ENCODE measurements around the gene ERBB4. TPM values are rescaled to one million over a fixed set of nuclear protein-coding genes. Genes with fewer than 3 reads are reported as not detected.

ERBB4 gene
- polyA plus RNA-seq, 1 of the 3 experiments (the other 2 are of a cell fraction): 0.05 TPM

GRCh38 chr2:211512806-211513205 is 1025.8 kb downstream of the ERBB4 start:
- Histone ChIP-seq H3K27ac (ENCODE audit: low read depth in 2 of 2, low read length in 1 of 2) (no peak overlapping the region), H3K4me1 (ENCODE audit: control insufficient read depth in 1 of 2, insufficient read depth in 2 of 2, low read depth in 1 of 2, low read length in 1 of 2) (no peaks in the 10 kb centered on the region), H3K9me2 (no peaks in the 10 kb centered on the region), H3K79me2 (ENCODE audit: insufficient read depth) (no peaks in the 10 kb centered on the region), H3K9me3 (no peaks in the 10 kb centered on the region), H2AFZ (ENCODE audit: low read depth) (no peak overlapping the region), H3K36me3 (replicated peaks in 1 of 2; ENCODE audit: control insufficient read depth in 1 of 2, insufficient read depth in 2 of 2, low read length in 1 of 2) (no peaks in the 10 kb centered on the region), H4K20me1 (ENCODE audit: insufficient read depth) (no peaks in the 10 kb centered on the region), H3K27me3 (ENCODE audit: insufficient read depth) (no peaks in the 10 kb centered on the region), H3K4me2 (no peak overlapping the region), H3K4me3 (ENCODE audit: low read depth in 2 of 2, low read length in 1 of 2) (no peak overlapping the region), H3K9ac (no peak overlapping the region), H3F3A (replicated peaks; ENCODE audit: insufficient read depth) (no peaks in the 10 kb centered on the region)
- WGBS (ENCODE audit: low lambda C conversion rate): 63% methylated on average over 3 of the region's 3 CpGs
- ChIA-PET POLR2A (no interaction called here), CTCF (interaction anchor here (1.0 kb wide), 1 partner anchor 23 kb away, joined by 3 read pairs; no protein-coding TSS in a partner anchor)
- no peak for TF ChIP-seq RFX5 (IDR thresholded peaks at IDR 0.05; ENCODE audit: low read length)
- DNase-seq: no peak

GRCh38 chr2:211503856-211504255 is 1034.7 kb downstream of the ERBB4 start:
- CTCF ChIA-PET: no interaction called here
- no peak overlapping the region for H3K4me2 ChIP-seq

GRCh38 chr2:211503198-211503597 is 1035.4 kb downstream of the ERBB4 start:
- Histone ChIP-seq H3K9ac (no peak overlapping the region), H3K9me3 (no peaks in the 10 kb centered on the region), H3F3A (replicated peaks; ENCODE audit: insufficient read depth) (no peaks in the 10 kb centered on the region), H3K9me2 (no peaks in the 10 kb centered on the region), H3K79me2 (ENCODE audit: insufficient read depth) (no peaks in the 10 kb centered on the region), H4K20me1 (ENCODE audit: insufficient read depth) (no peaks in the 10 kb centered on the region), H3K27me3 (ENCODE audit: insufficient read depth) (no peaks in the 10 kb centered on the region), H3K4me1 (ENCODE audit: control insufficient read depth in 1 of 2, insufficient read depth in 2 of 2, low read depth in 1 of 2, low read length in 1 of 2) (no peaks in the 10 kb centered on the region), H3K36me3 (replicated peaks in 1 of 2; ENCODE audit: control insufficient read depth in 1 of 2, insufficient read depth in 2 of 2, low read length in 1 of 2) (no peaks in the 10 kb centered on the region), H3K27ac (ENCODE audit: low read depth in 2 of 2, low read length in 1 of 2) (no peak overlapping the region), H3K4me2 (no peak overlapping the region), H2AFZ (ENCODE audit: low read depth) (no peak overlapping the region), H3K4me3 (ENCODE audit: low read depth in 2 of 2, low read length in 1 of 2) (no peak overlapping the region)
- whole genome bisulfite sequencing (ENCODE audit: low lambda C conversion rate): 80% methylated on average over 2 of the region's 4 CpGs
- no peak for TF ChIP-seq MXI1 (IDR thresholded peaks at IDR 0.05; ENCODE audit: low read depth, low read length)
- no peak for TF ChIP-seq CTCF (IDR thresholded peaks at IDR 0.05)
- TF ChIP-seq RAD21 (IDR thresholded peaks at IDR 0.05; ENCODE audit: low read length): no peak
- ChIA-PET POLR2A (no interaction called here), CTCF (no interaction called here)
- DNase-seq: no peak

More at GRCh38 chr2:211503856-211504255, 1034.7 kb downstream of the ERBB4 start:
- DNase-seq: no peak
- no peak overlapping the region for H3K4me3 ChIP-seq (ENCODE audit: low read depth in 2 of 2, low read length in 1 of 2)
- H3K27me3 ChIP-seq (ENCODE audit: insufficient read depth): no peaks in the 10 kb centered on the region
- H2AFZ ChIP-seq (ENCODE audit: low read depth): no peak overlapping the region
- H3K27ac ChIP-seq (ENCODE audit: low read depth in 2 of 2, low read length in 1 of 2): no peak overlapping the region
- no peaks in the 10 kb centered on the region for H3K9me3 ChIP-seq
- H3K79me2 ChIP-seq (ENCODE audit: insufficient read depth): no peaks in the 10 kb centered on the region
- TF ChIP-seq GABPA (IDR thresholded peaks at IDR 0.05; ENCODE audit: low read depth): no peak
- TF ChIP-seq SIN3A (IDR thresholded peaks at IDR 0.05; ENCODE audit: borderline replicate concordance, low read depth, low read length): no peak
- no peak for TF ChIP-seq NFIC (IDR thresholded peaks at IDR 0.05; ENCODE audit: borderline replicate concordance)
- TF ChIP-seq YY1 (IDR thresholded peaks at IDR 0.05; ENCODE audit: low read depth): no peak
- no peak for TF ChIP-seq NRF1 (IDR thresholded peaks at IDR 0.05; ENCODE audit: low read depth, low read length)
- peak; percentile 47 for TF ChIP-seq CTCF (IDR thresholded peaks at IDR 0.05)
- TF ChIP-seq RFX5 (IDR thresholded peaks at IDR 0.05; ENCODE audit: low read length): no peak
- no peak for TF ChIP-seq FOSL2 (IDR thresholded peaks at IDR 0.05; ENCODE audit: borderline replicate concordance, low read depth)
- no peaks in the 10 kb centered on the region for H3K4me1 ChIP-seq (ENCODE audit: control insufficient read depth in 1 of 2, insufficient read depth in 2 of 2, low read depth in 1 of 2, low read length in 1 of 2)
- no peaks in the 10 kb centered on the region for H3K9me2 ChIP-seq
- no peaks in the 10 kb centered on the region for H3K36me3 ChIP-seq (replicated peaks in 1 of 2; ENCODE audit: control insufficient read depth in 1 of 2, insufficient read depth in 2 of 2, low read length in 1 of 2)
- H3F3A ChIP-seq (replicated peaks; ENCODE audit: insufficient read depth): no peaks in the 10 kb centered on the region
- no peaks in the 10 kb centered on the region for H4K20me1 ChIP-seq (ENCODE audit: insufficient read depth)
- H3K9ac ChIP-seq: no peak overlapping the region
- POLR2A ChIA-PET: no interaction called here

Measured in SK-N-SH (cell line).